Measurements from ENCODE around the gene CRYBA4. TPM values are rescaled to one million over a fixed set of nuclear protein-coding genes. Genes with fewer than 3 reads are reported as not detected.

CRYBA4 gene
- total and polyA plus RNA-seq, 2 of the 13 experiments (the other 11 are each of a cell fraction or from before 2014, with no cell fraction given), result not detected

DNA sequence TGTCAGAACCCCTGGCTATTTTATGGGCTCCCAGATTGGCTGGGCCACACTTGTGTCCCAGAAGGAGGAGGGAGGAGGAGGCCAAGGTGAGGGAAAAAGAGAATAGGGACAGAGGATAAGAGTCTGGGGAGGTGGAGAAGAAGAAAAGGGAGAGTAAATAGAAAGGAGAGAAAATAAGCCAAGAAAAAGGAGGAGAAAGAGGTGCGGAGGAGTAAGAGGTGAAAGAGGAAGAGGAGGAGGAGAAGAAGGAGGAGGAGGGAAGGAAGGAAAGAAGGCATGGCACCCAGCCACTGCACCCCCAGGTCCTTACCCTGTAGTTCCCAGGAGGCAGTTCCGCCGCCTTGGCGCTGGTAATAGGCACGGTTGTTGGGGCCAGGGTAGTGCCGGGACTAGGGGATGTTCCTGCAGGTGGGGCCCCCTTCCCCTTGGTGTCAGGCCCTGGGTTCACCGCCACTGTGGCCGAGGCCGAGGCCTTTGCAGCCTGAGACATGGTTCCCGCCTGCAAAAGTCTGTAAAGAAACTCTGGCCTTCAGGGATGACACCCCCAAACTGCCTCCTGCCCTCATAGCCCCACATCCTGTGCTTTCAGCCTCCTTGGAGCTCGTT lies 5.8 kb upstream of the CRYBA4 start:
- ChIA-PET CTCF (ENCODE audit: low intra/inter-chr PET ratio, low total read pairs) (no interaction called here), POLR2A (no interaction called here)
- Histone ChIP-seq H3K9ac (ENCODE audit: insufficient read depth, low read depth, low read length) (no peak overlapping the region), H2AFZ (ENCODE audit: low read length) (no peak overlapping the region), H3K4me3 (replicated peaks in 1 of 3; ENCODE audit: insufficient read depth in 1 of 3, low read depth in 2 of 3, low read length in 3 of 3) (no peak overlapping the region), H3K36me3 (replicated peaks in 1 of 2; ENCODE audit: control insufficient read depth in 1 of 2, insufficient read depth in 2 of 2, low read length in 2 of 2) (no peaks in the 10 kb centered on the region), H3K27me3 (ENCODE audit: control insufficient read depth in 1 of 2, insufficient read depth in 2 of 2, low read length in 2 of 2) (peaks cover 2 to 16% of the 10 kb centered on the region in 2 experiments; a peak in 3 of 5 replicates), H3K4me1 (ENCODE audit: insufficient read depth, low read length) (no peaks in the 10 kb centered on the region), H3K79me2 (ENCODE audit: insufficient read depth, low read length) (no peaks in the 10 kb centered on the region), H3K4me2 (ENCODE audit: low read depth, low read length) (no peak overlapping the region), H3K27ac (ENCODE audit: extremely low read length, insufficient read depth, low read length) (no peak overlapping the region), H4K20me1 (ENCODE audit: insufficient read depth, low read length) (no peaks in the 10 kb centered on the region), H3K9me3 (ENCODE audit: low read length) (no peaks in the 10 kb centered on the region)
- FAIRE-seq (no peak), ATAC-seq (no peak), DNase-seq (ENCODE audit: low spot score) (no peak)
- TF ChIP-seq, protein P1, sequence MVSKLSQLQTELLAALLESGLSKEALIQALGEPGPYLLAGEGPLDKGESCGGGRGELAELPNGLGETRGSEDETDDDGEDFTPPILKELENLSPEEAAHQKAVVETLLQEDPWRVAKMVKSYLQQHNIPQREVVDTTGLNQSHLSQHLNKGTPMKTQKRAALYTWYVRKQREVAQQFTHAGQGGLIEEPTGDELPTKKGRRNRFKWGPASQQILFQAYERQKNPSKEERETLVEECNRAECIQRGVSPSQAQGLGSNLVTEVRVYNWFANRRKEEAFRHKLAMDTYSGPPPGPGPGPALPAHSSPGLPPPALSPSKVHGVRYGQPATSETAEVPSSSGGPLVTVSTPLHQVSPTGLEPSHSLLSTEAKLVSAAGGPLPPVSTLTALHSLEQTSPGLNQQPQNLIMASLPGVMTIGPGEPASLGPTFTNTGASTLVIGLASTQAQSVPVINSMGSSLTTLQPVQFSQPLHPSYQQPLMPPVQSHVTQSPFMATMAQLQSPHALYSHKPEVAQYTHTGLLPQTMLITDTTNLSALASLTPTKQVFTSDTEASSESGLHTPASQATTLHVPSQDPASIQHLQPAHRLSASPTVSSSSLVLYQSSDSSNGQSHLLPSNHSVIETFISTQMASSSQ (IDR thresholded peaks at IDR 0.05; ENCODE audit: low read depth), result no peak
- TF ChIP-seq, protein P1 (CRISPR knock-in tag; IDR thresholded peaks at IDR 0.05; ENCODE audit: borderline replicate concordance), result no peak
- no peak for TF ChIP-seq TBL1XR1 (IDR thresholded peaks at IDR 0.05; ENCODE audit: borderline replicate concordance, low read length, partially characterized antibody)
- TF ChIP-seq MED1 (CRISPR knock-in tag; IDR thresholded peaks at IDR 0.05), result no peak
- TF ChIP-seq MIXL1 (CRISPR knock-in tag; IDR thresholded peaks at IDR 0.05), result no peak
- TF ChIP-seq ZFP62 (CRISPR knock-in tag; IDR thresholded peaks at IDR 0.05), result no peak
- TF ChIP-seq, protein P2, sequence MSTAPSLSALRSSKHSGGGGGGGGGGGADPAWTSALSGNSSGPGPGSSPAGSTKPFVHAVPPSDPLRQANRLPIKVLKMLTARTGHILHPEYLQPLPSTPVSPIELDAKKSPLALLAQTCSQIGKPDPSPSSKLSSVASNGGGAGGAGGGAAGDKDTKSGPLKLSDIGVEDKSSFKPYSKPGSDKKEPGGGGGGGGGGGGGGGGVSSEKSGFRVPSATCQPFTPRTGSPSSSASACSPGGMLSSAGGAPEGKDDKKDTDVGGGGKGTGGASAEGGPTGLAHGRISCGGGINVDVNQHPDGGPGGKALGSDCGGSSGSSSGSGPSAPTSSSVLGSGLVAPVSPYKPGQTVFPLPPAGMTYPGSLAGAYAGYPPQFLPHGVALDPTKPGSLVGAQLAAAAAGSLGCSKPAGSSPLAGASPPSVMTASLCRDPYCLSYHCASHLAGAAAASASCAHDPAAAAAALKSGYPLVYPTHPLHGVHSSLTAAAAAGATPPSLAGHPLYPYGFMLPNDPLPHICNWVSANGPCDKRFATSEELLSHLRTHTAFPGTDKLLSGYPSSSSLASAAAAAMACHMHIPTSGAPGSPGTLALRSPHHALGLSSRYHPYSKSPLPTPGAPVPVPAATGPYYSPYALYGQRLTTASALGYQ (CRISPR knock-in tag; IDR thresholded peaks at IDR 0.05), result no peak
- TF ChIP-seq SNAPC2 (CRISPR knock-in tag; IDR thresholded peaks at IDR 0.05), result no peak
- TF ChIP-seq ZNF644 (CRISPR knock-in tag; IDR thresholded peaks at IDR 0.05; ENCODE audit: low read depth), result no peak
- TF ChIP-seq KLF6 (CRISPR knock-in tag; IDR thresholded peaks at IDR 0.05), result no peak
- no peak for TF ChIP-seq MAZ (IDR thresholded peaks at IDR 0.05; ENCODE audit: borderline replicate concordance, low read depth, low read length)
- TF ChIP-seq MAZ (CRISPR knock-in tag; IDR thresholded peaks at IDR 0.05; ENCODE audit: low read depth), result no peak
- no peak for TF ChIP-seq MEIS1 (CRISPR knock-in tag; IDR thresholded peaks at IDR 0.05; ENCODE audit: borderline replicate concordance)
- no peak for TF ChIP-seq KMT2B (CRISPR knock-in tag; IDR thresholded peaks at IDR 0.05)
- TF ChIP-seq ZMYM4 (CRISPR knock-in tag; IDR thresholded peaks at IDR 0.05), result no peak
- TF ChIP-seq RXRB (CRISPR knock-in tag; IDR thresholded peaks at IDR 0.05; ENCODE audit: borderline replicate concordance), result no peak
- WGBS (ENCODE audit: low lambda C conversion rate), result 63% methylated on average over 6 of the region's 11 CpGs
- intact Hi-C loops (cut with micrococcal nuclease; ENCODE audit: unreplicated experiment), result no loop called here
- in situ Hi-C loops (cut with HindIII; ENCODE audit: extremely low pct_ligation_motif_present, low pct_unique_long_range_greater_than_20kb), result no loop called here
- no TSS peak for BruUV-seq (replicated peaks)
